CD4-positive, alpha-beta T cell treated with Interleukin-6 at 100 ng/mL for 8 hours (primary cell): ENCODE data around the gene ACOXL.

Experiments
- DNase-seq: peaks from one replicate; pipeline ENCODE4 v3.0.0-alpha.2; 2020; ENCODE audit warnings: mixed read lengths, low spot score

The ACOXL gene

GRCh38 chr2:111165084-111165483 lies 432.7 kb downstream of the ACOXL start:
- no peak for DNase-seq

GRCh38 chr2:111166115-111166514 lies 433.7 kb downstream of the ACOXL start:
- no peak for DNase-seq

GRCh38 chr2:111167076-111167862 lies 434.9 kb downstream of the ACOXL start:
- DNase-seq = no peak

- DNase-seq = no peak
Observed at GRCh38 chr2:111167863-111168162, 435.4 kb downstream of the ACOXL start.
